Left lung (tissue), 10 donors: ENCODE measurements around the gene TDG. TPM values are rescaled to one million over a fixed set of nuclear protein-coding genes. Genes with fewer than 3 reads are reported as not detected.
"Not testable (repeated sequence)": the region's sequence is repeated elsewhere in the genome, so short reads cannot be mapped to it uniquely, and the experiment has no call there.

ENCODE experiments used
- ATAC-seq: fragments of 200-7000 bp; cut with Tn5 transposase; one replicate; pipeline ENCODE4 v1.9.1; 2020; ENCODE audit warnings: moderate library complexity
- DNase-seq, 4 donors: peaks; one replicate each; pipeline ENCODE4 v3.0.0-alpha.2; 2013 to 2020
- H3K27ac ChIP-seq, 2 donors: fragments of 200-600 bp; sonication (generic) in 1 of 2; one replicate each; pipeline versions ENCODE4 v1.5.0 to v1.8.0; 2020 to 2021
- H3K27me3 ChIP-seq, 2 donors: fragments of 200-600 bp; sonication (generic) in 1 of 2; one replicate each; pipeline versions ENCODE4 v1.5.0 to v1.8.0; 2020 to 2021
- H3K36me3 ChIP-seq, 2 donors: fragments of 200-600 bp; sonication (generic) in 1 of 2; one replicate each; pipeline versions ENCODE4 v1.5.0 to v1.8.0; 2020 to 2021
- H3K4me1 ChIP-seq, 2 donors: fragments of 200-600 bp; one replicate each; pipeline ENCODE4 v1.8.0; 2021
- H3K4me3 ChIP-seq, 2 donors: fragments of 200-600 bp; sonication (generic) in 1 of 2; one replicate each; pipeline versions ENCODE4 v1.5.0 to v1.8.0; 2020 to 2021; ENCODE audit warnings: mild to moderate bottlenecking in 1 of 2
- H3K9me3 ChIP-seq, 2 donors: fragments of 200-600 bp; sonication (generic) in 1 of 2; one replicate each; pipeline versions ENCODE4 v1.5.0 to v1.8.0; 2020 to 2021
- intact Hi-C, 2 donors: fragments of 100-400 bp; cut with DNase I; formaldehyde crosslinking; loops; one replicate each; pipeline versions ENCODE4 v1.11.2 to v1.14.2; 2022
- polyA plus RNA-seq, 6 donors: library from polyadenylated mRNA; unstranded; fragments of 120-200 nt; gene quantifications; one replicate each; pipeline ENCODE4 v1.2.1, GENCODE V29; 2013; ENCODE audit not compliant: insufficient read length in 6 of 6
- total RNA-seq, 2 donors: library from RNA; stranded (reverse); fragmentation: NEBNext Ultra II Directional; extraction: Animal tissue kit (Norgen Biotek cat#: 25700); gene quantifications; one replicate each; pipeline ENCODE4 v1.2.1, GENCODE V29; 2021
- TF ChIP-seq, protein P1 (sequence below), 2 donors: fragments of 200-600 bp; sonication (generic) in 1 of 2; IDR thresholded peaks; one replicate each; pipeline versions ENCODE4 v1.5.0 to v1.8.0; 2021; ENCODE audit warnings: antibody characterized with exemption in 2 of 2
- donor health status: DM: no; HTN: yes; CAD: no.
- donor health status: DM: no; HTN: no; CAD: no.

TDG gene
- total and polyA plus RNA-seq, 8 donors, result 20.5 to 61.2 (median 48.7) TPM

DNA sequence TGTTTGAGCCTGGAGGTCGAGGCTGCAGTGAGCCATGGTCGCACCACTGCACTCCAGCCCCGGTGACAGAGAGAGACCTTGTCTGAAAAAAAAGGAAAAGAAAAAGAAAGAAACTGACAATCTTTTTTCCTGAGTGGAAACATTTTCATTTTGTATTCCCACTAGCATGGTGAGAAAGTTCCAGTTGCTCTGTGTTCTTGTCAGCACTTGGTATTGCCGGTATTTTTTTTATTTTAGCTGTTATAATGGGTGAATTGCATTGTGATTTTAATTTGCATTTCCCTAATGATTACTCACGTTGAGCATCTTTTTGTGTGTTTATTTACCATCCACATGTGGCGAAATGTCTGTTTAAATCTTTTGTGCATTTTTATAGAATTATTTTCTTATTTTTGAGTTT is 58.7 kb downstream of the TDG start:
- intact Hi-C loops, result no loop called here
- Histone ChIP-seq H3K4me1 (no peaks in the 10 kb centered on the region), H3K27ac (no peak overlapping the region), H3K27me3 (no peaks in the 10 kb centered on the region), H3K4me3 (no peak overlapping the region), H3K9me3 (peaks cover 0 to 4% of the 10 kb centered on the region in 2 donors), H3K36me3 (no peaks in the 10 kb centered on the region)
- TF ChIP-seq, protein P1, sequence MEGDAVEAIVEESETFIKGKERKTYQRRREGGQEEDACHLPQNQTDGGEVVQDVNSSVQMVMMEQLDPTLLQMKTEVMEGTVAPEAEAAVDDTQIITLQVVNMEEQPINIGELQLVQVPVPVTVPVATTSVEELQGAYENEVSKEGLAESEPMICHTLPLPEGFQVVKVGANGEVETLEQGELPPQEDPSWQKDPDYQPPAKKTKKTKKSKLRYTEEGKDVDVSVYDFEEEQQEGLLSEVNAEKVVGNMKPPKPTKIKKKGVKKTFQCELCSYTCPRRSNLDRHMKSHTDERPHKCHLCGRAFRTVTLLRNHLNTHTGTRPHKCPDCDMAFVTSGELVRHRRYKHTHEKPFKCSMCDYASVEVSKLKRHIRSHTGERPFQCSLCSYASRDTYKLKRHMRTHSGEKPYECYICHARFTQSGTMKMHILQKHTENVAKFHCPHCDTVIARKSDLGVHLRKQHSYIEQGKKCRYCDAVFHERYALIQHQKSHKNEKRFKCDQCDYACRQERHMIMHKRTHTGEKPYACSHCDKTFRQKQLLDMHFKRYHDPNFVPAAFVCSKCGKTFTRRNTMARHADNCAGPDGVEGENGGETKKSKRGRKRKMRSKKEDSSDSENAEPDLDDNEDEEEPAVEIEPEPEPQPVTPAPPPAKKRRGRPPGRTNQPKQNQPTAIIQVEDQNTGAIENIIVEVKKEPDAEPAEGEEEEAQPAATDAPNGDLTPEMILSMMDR (IDR thresholded peaks at IDR 0.05), result no peak
- ATAC-seq (no peak), DNase-seq (no peak)

DNA sequence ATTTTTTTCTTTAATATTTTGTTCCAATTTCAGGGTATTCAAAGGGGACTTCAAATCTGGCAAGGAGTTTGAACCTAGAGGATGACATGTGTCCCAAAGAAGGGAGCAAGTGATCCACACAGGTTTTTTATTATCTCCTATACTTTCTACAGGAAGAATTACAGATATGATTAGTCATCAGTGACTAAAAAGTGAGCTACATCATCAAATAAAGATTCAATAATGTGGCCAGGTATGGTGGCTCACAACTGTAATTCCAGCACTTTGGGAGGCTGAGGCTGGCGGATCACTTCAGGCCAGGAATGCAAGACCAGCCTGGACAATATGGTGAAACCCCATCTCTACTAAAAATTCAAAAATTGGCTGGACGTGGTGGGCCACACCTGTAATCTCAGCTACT is 60.1 kb downstream of the TDG start:
- DNase-seq, result no peak
- Histone ChIP-seq H3K4me3 (no peak overlapping the region), H3K9me3 (peaks cover 0 to 4% of the 10 kb centered on the region in 2 donors), H3K27me3 (no peaks in the 10 kb centered on the region), H3K36me3 (no peaks in the 10 kb centered on the region), H3K27ac (no peak overlapping the region), H3K4me1 (no peaks in the 10 kb centered on the region)
- TF ChIP-seq, protein P1 (IDR thresholded peaks at IDR 0.05), result no peak
- intact Hi-C loops, result no loop called here
- no peak for ATAC-seq

DNA sequence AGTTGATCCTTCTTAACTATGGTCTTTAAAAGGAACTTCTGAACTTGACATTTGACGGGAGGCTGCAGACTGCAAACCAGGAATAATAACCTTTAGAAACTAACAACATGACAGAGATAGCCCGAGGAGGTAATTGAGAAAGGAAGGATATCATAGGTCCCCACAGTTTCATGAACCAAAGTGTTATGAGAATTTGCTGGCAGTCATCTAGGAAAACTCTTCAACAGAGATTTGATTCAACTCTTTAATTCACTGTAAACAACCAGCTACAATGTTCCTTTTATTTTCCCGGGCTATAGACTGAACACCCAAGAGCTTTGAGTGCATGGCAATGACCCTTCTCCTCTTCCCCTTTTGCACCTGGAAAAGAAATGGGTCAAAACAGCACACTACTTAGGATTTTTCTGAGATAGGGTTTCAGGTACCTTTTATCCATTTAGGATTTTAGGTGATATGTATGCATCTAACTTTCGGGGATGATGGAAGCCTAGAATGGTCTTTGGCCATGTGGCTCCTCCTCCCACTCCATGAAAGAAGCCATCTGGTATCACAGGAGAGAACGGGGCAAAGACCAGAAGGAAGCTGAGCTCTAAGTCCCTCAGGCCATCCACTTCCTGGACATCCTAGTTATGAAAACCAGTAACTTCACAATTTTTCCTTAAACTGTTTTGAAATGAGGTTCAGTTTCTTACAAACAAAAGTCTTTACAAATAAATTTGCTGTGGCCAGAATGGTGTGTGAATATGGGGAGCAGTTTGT is 61.3 kb downstream of the TDG start:
- TF ChIP-seq, protein P1 (IDR thresholded peaks at IDR 0.05), result no peak
- Histone ChIP-seq H3K36me3 (no peaks in the 10 kb centered on the region), H3K4me1 (no peaks in the 10 kb centered on the region), H3K9me3 (peaks cover 0 to 4% of the 10 kb centered on the region in 2 donors), H3K27ac (no peak overlapping the region), H3K4me3 (no peak overlapping the region), H3K27me3 (no peaks in the 10 kb centered on the region)
- intact Hi-C loops, result no loop called here
- ATAC-seq (no peak), DNase-seq (no peak)

DNA sequence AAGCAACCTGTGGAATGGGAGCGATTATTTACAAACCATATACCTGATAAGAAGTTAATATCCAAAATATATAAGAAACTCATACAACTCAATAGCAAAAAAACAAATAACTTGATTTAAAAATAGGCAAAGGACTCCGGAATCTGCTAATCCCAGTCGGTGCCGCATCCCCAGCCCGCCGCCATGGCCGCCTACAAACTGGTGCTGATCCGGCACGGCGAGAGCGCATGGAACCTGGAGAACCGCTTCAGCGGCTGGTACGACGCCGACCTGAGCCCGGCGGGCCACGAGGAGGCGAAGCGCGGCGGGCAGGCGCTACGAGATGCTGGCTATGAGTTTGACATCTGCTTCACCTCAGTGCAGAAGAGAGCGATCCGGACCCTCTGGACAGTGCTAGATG is 64.9 kb downstream of the TDG start:
- intact Hi-C loops, H3K4me3 ChIP-seq, DNase-seq, ATAC-seq, H3K27me3 ChIP-seq, H3K27ac ChIP-seq, H3K4me1 ChIP-seq, H3K36me3 ChIP-seq, H3K9me3 ChIP-seq: not testable (repeated sequence)

DNA sequence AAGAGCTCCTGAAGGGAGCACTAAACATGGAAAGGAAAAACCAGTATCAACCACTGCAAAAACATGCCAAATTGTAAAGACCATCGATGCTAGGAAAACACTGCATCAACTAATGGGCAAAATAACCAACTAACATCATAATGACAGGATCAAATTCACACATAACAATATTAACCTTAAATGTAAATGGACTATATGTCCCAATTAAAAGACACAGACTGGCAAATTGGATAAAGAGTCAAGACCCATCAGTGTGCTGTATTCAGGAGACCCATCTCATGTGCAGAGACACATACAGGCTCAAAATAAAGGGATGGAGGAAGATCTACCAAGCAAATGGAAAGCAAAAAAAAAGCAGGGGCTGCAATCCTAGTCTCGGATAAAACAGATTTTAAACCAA is 70.5 kb downstream of the TDG start:
- ATAC-seq, DNase-seq, H3K4me1 ChIP-seq, H3K27ac ChIP-seq, intact Hi-C loops, H3K36me3 ChIP-seq, H3K4me3 ChIP-seq, H3K27me3 ChIP-seq, H3K9me3 ChIP-seq: not testable (repeated sequence)

Other genes starting within 250 kb of the TDG start
- gene NT5DC3, start 124.6 kb upstream of the TDG start, total RNA-seq, result 1 to 10 TPM; 7.5 to 8.9 TPM
- gene NT5DC3, start 124.6 kb upstream of the TDG start, polyA plus RNA-seq, result 1 to 10 TPM; 5.2 to 8.6 (median 7.2) TPM
- 1,000 to 10,000 TPM in 1 of 2 donors, 100 to 1,000 TPM in 1; 751 to 1,097 TPM for gene HSP90B1, start 35.5 kb upstream of the TDG start, total RNA-seq
- gene HSP90B1, start 35.5 kb upstream of the TDG start, polyA plus RNA-seq, result 100 to 1,000 TPM; 679 to 836 (median 761) TPM
- gene GLT8D2, start 84.3 kb downstream of the TDG start, total RNA-seq, result 10 to 100 TPM in 1 of 2 donors, 1 to 10 TPM in 1; 7.5 to 19.2 TPM
- gene GLT8D2, start 84.3 kb downstream of the TDG start, polyA plus RNA-seq, result 10 to 100 TPM; 23.1 to 34.6 (median 27.9) TPM
- 10 to 100 TPM; 16.7 to 18.1 TPM for gene HCFC2, start 98.7 kb downstream of the TDG start, total RNA-seq
- gene HCFC2, start 98.7 kb downstream of the TDG start, polyA plus RNA-seq, result 10 to 100 TPM; 21.2 to 26.8 (median 26.0) TPM
- 10 to 100 TPM; 25.0 to 29.8 TPM for gene NFYB, start 172.3 kb downstream of the TDG start, total RNA-seq
- 10 to 100 TPM; 75.6 to 93.6 (median 85.9) TPM for gene NFYB, start 172.3 kb downstream of the TDG start, polyA plus RNA-seq
- 100 to 1,000 TPM; 111 to 174 TPM for gene TXNRD1, start 249.9 kb downstream of the TDG start, total RNA-seq
- 10 to 100 TPM; 54.6 to 75.0 (median 58.6) TPM for gene TXNRD1, start 249.9 kb downstream of the TDG start, polyA plus RNA-seq